SK-N-MC (cell line): ENCODE measurements around the gene ONECUT3.

ENCODE experiments used
- DNase-seq: peaks from one replicate; pipeline ENCODE4 v3.0.0-alpha.2; 2011; ENCODE audit warnings: low read depth, low spot score
- H3K27ac ChIP-seq: fragments of 200-600 bp; sonication (generic); 2 replicates; pipeline ENCODE4 v1.5.1; 2016; ENCODE audit warnings: mixed run types
- H3K36me3 ChIP-seq: fragments of 200-600 bp; sonication (generic); 2 replicates; pipeline ENCODE4 v1.6.1; 2017; ENCODE audit warnings: antibody characterized with exemption, low read length, mixed read lengths; ENCODE audit not compliant: insufficient read depth
- H3K4me3 ChIP-seq: fragments of 200-600 bp; sonication (generic); 2 replicates; pipeline ENCODE4 v1.5.1; 2016
- H3K9ac ChIP-seq: fragments of 200-600 bp; sonication (generic); 2 replicates; pipeline ENCODE4 v1.8.0; 2017; ENCODE audit warnings: mixed run types, mixed read lengths; ENCODE audit not compliant: insufficient read length
- H3K9me3 ChIP-seq: fragments of 200-600 bp; sonication (generic); 2 replicates; pipeline ENCODE4 v1.6.1; 2017; ENCODE audit warnings: low read depth, mild to moderate bottlenecking, antibody characterized with exemption, low read length, moderate library complexity, mixed read lengths
- EZH2 ChIP-seq: fragments of 200-600 bp; sonication (generic); IDR thresholded peaks from one replicate; pipeline ENCODE4 v1.6.1; 2017; ENCODE audit warnings: antibody characterized with exemption
- FOXP2 ChIP-seq: optimal IDR thresholded peaks from 2 replicates; pipeline ENCODE3; 2011; ENCODE audit warnings: mild to moderate bottlenecking, moderate library complexity; ENCODE audit not compliant: insufficient read depth; ENCODE audit errors: extremely low read length, control extremely low read depth
- POLR2AphosphoS5 ChIP-seq: IDR thresholded peaks from 2 replicates; pipeline ENCODE4 v1.6.1; 2012; ENCODE audit warnings: mild to moderate bottlenecking, low read depth, low read length, borderline replicate concordance

Gene ONECUT3

GRCh38 chr19:1826557-1827521 lies 73.5 kb downstream of the ONECUT3 start:
- no peak overlapping the region for H3K9ac ChIP-seq
- peaks cover 8% of the 10 kb centered on the region for H3K36me3 ChIP-seq
- H3K4me3 ChIP-seq, result no peak overlapping the region
- DNase-seq, result no peak
- H3K27ac ChIP-seq, result no peak overlapping the region
- no peaks in the 10 kb centered on the region for H3K9me3 ChIP-seq
- no peak for TF ChIP-seq EZH2
- TF ChIP-seq FOXP2, result no peak
- TF ChIP-seq POLR2AphosphoS5, result no peak

- Histone ChIP-seq H3K9me3 (no peaks in the 10 kb centered on the region), H3K36me3 (peaks cover 6% of the 10 kb centered on the region)
- DNase-seq, result no peak
Measured at GRCh38 chr19:1827566-1828278, 74.4 kb downstream of the ONECUT3 start.

GRCh38 chr19:1828279-1829238 lies 75.3 kb downstream of the ONECUT3 start:
- no peak overlapping the region for H3K4me3 ChIP-seq
- peaks cover 3% of the 10 kb centered on the region for H3K36me3 ChIP-seq
- H3K27ac ChIP-seq, result no peak overlapping the region
- H3K9ac ChIP-seq, result no peak overlapping the region
- H3K9me3 ChIP-seq, result no peaks in the 10 kb centered on the region
- TF ChIP-seq EZH2, result no peak
- no peak for TF ChIP-seq FOXP2
- TF ChIP-seq POLR2AphosphoS5, result no peak
- no peak for DNase-seq

More at GRCh38 chr19:1827566-1828278, 74.4 kb downstream of the ONECUT3 start:
- H3K27ac ChIP-seq, result no peak overlapping the region
- no peak overlapping the region for H3K9ac ChIP-seq
- no peak for TF ChIP-seq FOXP2
- TF ChIP-seq POLR2AphosphoS5, result no peak
- no peak for TF ChIP-seq EZH2
- H3K4me3 ChIP-seq, result no peak overlapping the region

- Histone ChIP-seq H3K9me3 (no peaks in the 10 kb centered on the region), H3K4me3 (no peak overlapping the region), H3K36me3 (peaks cover 3% of the 10 kb centered on the region; the same call in 1 of the 2 replicates), H3K27ac (no peak overlapping the region), H3K9ac (no peak overlapping the region)
- TF ChIP-seq EZH2 (no peak), FOXP2 (no peak), POLR2AphosphoS5 (no peak)
- DNase-seq, result no peak
Measured at GRCh38 chr19:1829958-1830357, 76.7 kb downstream of the ONECUT3 start.

GRCh38 chr19:1830568-1830967 lies 77.3 kb downstream of the ONECUT3 start:
- no peak for DNase-seq
- H3K9me3 ChIP-seq, result no peaks in the 10 kb centered on the region
- no peak overlapping the region for H3K4me3 ChIP-seq
- no peak overlapping the region for H3K9ac ChIP-seq
- H3K36me3 ChIP-seq, result peaks cover 3% of the 10 kb centered on the region; the same call in 1 of the 2 replicates
- H3K27ac ChIP-seq, result no peak overlapping the region
- TF ChIP-seq FOXP2 (no peak), POLR2AphosphoS5 (no peak), EZH2 (no peak)
